ENCODE measurements around the gene PLPP4. TPM values are rescaled to one million over a fixed set of nuclear protein-coding genes. Genes with fewer than 3 reads are reported as not detected.

PLPP4 gene
- 1 to 10 TPM; 2.4 to 6.3 (median 5.4) TPM for polyA plus RNA-seq (ENCODE audit: insufficient read length in 3 of 3)
- long read RNA-seq, donor 1 = 0 reads
- long read RNA-seq, donor 2, partial matches to known transcripts = 0 of 1 reads
- long read RNA-seq, donor 2, other reads (novel, unspliced or antisense) = 0 of 1 reads
- long read RNA-seq, donor 3, partial matches to known transcripts = 0 of 2 reads
- long read RNA-seq, donor 3, other reads (novel, unspliced or antisense) = 0 of 2 reads
- long read RNA-seq, donor 4 = 0 reads
- long read RNA-seq, donor 5 = 0 reads
- long read RNA-seq, donor 6 = 0 reads
- long read RNA-seq, donor 7 = 0 reads
- long read RNA-seq, donor 8, partial matches to known transcripts = 0 of 2 reads
- long read RNA-seq, donor 8, other reads (novel, unspliced or antisense) = 0 of 2 reads
- long read RNA-seq, donor 9, partial matches to known transcripts = 0 of 1 reads
- long read RNA-seq, donor 9, other reads (novel, unspliced or antisense) = 0 of 1 reads
- long read RNA-seq, donor 10, partial matches to known transcripts = 0 of 2 reads
- long read RNA-seq, donor 10, other reads (novel, unspliced or antisense) = 0 of 2 reads
- long read RNA-seq, donor 11 = 0 reads
- long read RNA-seq, donor 12, partial matches to known transcripts = 0 of 1 reads
- long read RNA-seq, donor 12, other reads (novel, unspliced or antisense) = 0 of 1 reads
- long read RNA-seq, donor 13 = 0 reads
- long read RNA-seq, donor 14, partial matches to known transcripts = 0 of 1 reads
- long read RNA-seq, donor 14, other reads (novel, unspliced or antisense) = 0 of 1 reads
- long read RNA-seq, donor 15 = 0 reads
- long read RNA-seq, donor 16, partial matches to known transcripts = 0 of 2 reads
- long read RNA-seq, donor 16, other reads (novel, unspliced or antisense) = 0 of 2 reads

DNA sequence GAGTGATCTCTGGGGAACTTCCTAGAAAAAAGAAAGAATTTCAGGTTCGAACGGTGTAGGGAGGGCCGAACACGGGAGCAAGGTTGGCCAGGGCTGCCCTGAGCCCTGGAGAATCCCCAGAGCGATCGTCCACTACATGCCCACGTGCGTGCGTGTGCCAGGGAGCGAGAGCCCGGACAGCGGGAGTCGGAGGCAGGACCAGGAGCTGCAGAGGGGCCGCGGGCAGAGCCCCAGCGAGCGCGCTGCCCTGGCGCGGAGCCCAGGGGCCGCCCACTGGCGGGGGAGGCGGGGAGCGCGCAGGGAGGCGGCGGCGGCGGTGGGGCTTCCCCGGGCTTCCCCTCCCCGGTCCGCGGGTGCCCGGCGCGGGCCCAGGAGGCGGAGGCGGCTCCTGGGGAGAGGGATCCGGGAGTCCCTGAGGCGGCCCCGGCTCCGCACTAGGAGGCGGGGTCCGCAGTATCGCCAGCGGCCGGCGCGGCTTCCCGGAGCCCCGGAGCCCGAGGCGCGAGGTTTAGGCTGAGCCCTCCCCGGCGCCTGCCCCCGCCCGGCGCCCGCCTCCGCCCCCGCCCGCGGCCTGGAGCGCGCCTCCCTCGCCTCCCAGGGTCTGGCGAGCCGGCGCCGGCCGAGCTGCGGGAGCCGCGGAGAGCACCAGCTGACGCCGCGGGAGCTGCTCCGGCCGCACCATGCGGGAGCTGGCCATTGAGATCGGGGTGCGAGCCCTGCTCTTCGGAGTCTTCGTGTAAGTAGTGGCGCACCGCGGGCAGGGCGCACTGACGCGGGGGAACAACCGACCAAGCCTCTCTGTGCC is at the start of gene PLPP4:
Gene PLPP4, plus strand, starts transcription at position 602 of the 805 bp plus-strand sequence. Its CDS starts 79 bp downstream, at position 681.
- DNase-seq (ENCODE audit: extremely low read depth in 1 of 11, low read depth in 9 of 11, low spot score in 4 of 11) = peak in 9 of 11 donors; percentile 29 to 68 (median 52)

DNA sequence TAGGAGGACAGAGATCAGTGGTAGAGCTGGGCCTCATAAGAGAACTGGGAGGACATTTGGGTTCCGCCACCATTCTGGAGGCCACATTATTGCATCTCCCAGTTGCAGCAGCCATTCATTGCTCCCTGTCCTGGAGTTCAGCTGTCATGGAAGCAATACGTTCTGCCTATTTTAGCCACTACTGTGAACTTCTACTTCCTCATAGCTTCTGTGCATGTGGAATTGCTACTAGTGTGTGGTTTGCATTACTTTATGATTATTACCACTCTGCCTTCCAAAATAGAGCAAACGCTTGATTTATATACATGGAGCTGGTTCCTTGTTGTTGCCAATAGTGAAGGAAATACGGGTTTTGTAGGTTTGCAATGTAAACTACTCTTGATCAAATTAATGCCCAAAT is 47.2 kb upstream of the PLPP4 start:
- no peak for DNase-seq (ENCODE audit: extremely low read depth in 1 of 11, low read depth in 9 of 11, low spot score in 4 of 11)

DNA sequence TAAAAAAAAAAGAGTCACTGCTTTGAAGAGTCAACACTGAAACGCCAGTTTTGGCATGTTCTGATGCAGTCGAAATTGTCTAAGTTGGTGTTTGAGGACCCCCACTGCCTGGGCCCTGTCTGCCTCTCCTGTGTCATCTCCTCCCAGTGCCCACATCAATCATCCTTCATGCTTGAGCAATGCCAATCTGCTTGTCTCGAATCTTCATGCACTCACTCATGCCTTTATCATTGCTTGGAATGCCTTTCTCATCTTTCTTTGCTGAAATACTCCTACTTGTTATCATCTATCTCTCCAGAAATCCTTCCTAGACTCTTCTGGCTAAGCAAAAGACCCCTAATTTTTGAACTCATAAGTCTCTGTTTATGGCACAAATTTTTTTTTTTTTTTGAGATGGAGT is 42.1 kb upstream of the PLPP4 start:
- no peak for DNase-seq (ENCODE audit: extremely low read depth in 1 of 11, low read depth in 9 of 11, low spot score in 4 of 11)

DNA sequence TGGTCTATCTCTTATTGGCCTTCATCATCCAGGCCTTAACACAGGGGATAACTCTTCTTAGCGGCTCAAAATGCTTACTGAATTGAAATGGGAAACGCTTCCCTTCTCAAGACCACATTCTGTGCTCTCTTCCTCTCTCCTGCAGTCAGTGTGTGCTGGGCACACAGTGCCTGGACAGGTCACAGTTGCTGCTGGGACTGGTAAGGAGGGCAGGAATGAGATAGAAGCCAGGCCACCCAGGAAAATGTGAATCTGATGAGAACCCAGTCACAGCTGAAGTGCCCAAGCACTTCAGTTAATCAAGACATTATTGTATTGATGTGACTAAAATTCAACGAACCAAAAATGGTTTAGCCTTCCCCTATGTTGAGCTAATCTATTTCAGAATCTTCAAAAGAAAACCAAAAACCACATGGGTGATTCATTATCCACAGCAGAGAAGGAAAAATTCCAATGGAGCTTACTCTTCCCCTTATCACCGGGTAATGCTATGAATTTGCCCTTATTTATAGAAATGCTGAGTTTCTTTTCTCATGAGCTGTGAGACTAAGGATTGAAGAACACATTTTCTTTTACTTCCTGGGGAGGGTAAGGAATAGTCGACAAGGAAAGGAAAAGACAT is 41.2 kb upstream of the PLPP4 start:
- no peak for DNase-seq (ENCODE audit: extremely low read depth in 1 of 11, low read depth in 9 of 11, low spot score in 4 of 11)

DNA sequence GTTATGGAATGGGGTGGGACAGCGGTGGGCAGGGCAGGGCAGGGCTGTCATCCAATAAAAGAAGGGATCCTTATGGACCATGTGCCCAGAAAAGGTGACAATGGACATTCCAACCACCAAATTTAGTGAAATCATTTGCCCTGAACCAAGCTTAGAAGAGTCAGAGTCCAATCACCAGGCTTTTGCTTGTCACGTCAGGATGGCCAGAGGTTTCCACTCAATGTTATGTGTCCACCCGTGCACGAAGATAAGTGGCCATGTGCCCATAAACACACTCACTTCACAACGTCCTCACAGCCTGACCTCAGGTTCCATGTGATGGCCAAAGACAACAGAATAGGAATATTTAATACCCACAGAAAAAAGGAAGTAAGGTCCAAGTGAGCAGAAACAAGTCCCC is 36.6 kb upstream of the PLPP4 start:
- DNase-seq (ENCODE audit: extremely low read depth in 1 of 11, low read depth in 9 of 11, low spot score in 4 of 11) = no peak

DNA sequence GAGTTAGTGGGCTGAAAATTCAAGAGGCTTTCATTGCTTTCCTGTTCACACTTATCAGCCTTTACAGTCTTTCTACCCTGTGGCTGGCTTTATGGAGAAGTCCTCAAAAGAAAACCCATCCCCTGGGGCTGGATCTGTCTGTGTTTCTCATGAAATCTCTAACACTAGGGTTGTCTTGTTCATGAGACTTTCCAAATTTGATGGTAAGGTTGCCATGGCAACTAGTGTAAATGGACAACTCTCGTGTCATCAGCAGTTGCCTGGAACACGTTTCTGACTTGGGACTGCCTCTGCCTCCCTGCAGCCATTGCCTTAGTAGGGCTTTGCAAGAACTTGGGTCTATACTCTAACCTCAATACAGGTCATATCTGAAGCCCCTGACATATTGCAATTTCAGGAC is 35.8 kb upstream of the PLPP4 start:
- DNase-seq (ENCODE audit: extremely low read depth in 1 of 11, low read depth in 9 of 11, low spot score in 4 of 11) = no peak

DNA sequence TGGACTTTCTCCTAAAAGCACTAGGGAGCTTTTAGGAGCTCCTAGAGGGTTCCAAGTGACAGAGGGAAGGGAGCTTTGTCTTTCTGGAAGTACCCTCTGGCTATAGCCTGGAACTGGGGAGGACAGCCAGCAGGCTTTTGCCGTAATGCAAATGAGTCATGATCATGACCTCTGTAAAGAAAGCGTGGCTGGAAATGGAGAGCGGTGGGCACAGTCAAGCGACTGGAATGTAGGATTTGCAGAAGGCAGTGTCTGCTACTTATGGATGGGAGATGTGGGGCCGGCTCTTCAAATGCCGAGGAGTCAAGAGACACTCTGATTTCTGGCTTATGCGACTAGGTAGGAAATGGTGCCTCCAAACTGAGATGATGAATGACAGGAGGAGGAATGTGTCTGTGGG is 34.6 kb upstream of the PLPP4 start:
- DNase-seq (ENCODE audit: extremely low read depth in 1 of 11, low read depth in 9 of 11, low spot score in 4 of 11) = no peak

DNA sequence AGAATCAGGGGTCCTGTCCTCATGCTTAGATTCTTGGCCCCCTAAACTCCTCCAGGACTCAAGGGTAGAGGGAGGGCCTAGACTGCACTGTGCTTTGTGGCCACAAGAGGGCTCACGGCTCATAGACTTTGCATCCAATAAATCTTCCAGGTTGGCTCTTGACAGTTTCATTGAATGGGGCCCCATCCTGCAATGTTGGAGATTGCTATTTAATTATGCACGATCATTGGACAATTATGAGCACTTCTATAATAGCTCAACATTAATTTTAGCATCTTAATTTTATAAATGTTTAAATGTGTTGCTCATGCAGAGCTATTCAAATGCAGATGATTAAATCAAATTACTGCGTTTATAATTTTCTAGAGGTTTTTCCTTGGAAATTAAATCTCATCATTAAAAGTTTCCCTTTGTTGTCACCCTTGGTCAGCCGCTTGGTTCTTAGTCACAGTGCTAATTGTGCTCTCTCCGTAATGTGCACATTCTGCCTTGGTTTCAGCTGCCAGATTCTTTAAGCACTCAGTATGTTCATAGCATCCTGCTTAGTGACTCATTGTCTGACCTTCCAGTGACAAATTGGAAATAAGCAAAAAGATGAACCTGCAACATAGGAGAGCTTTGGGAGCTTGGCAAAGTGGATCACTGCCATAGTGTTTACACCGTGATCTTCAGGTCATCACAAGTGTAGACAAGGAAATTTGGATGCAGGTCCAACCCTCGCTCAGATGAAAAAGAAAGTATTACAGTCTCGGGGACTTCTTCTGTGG is 33.4 kb upstream of the PLPP4 start:
- DNase-seq (ENCODE audit: extremely low read depth in 1 of 11, low read depth in 9 of 11, low spot score in 4 of 11) = peak in 8 of 11 donors; percentile 6 to 37 (median 21)

DNA sequence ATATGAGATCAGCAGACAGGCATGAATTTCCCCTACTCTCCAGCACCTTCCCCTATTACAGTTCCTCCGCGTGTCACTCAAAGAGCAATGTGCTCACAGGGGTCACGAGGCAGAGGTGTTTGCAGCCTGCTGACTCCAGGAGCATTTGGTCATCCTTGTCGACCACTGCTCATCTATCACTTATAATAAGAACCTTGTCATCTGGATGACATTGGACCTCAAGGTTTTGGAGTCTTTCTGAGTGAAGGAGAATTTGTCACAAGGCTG is 32.9 kb upstream of the PLPP4 start:
- DNase-seq (ENCODE audit: extremely low read depth in 1 of 11, low read depth in 9 of 11, low spot score in 4 of 11) = no peak

DNA sequence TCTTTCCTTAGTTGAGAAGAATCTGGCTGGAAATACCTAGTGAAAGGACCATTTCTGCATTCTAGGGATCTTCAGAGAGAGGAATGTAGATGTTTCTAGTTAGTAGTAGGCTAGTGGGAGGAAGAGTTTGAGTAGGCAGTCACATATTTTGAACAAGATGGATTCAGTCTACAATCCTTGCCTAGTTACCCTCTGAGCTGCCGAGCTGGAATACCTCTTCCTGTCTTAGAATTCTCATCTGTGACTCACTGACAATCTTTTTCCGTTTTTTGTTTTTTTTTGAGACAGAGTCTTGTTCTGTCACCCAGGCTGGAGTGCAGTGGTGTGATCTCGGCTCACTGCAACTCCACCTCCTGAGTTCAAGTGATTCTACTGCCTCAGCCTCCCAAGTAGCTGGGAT is 30.7 kb upstream of the PLPP4 start:
- DNase-seq (ENCODE audit: extremely low read depth in 1 of 11, low read depth in 9 of 11, low spot score in 4 of 11) = no peak

DNA sequence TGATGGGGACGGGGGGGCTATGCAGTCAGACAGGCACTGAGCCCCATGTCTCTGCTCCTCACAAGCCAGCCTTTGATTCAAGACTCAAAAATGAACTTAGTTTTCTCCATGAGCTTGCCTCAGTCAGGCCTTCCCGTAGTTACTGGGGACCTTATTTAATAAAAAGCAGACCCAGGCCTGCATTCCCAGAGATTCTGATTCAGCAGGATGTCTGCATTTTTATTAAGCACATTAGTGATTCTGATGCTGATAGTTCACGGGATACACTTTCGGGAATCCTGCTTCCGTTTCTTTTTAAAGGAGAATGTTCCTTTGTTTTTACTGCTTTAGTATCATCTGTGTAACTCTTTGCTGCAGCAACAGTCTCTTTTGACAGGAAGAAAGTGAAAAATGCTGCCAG is 28.3 kb upstream of the PLPP4 start:
- DNase-seq (ENCODE audit: extremely low read depth in 1 of 11, low read depth in 9 of 11, low spot score in 4 of 11) = no peak

DNA sequence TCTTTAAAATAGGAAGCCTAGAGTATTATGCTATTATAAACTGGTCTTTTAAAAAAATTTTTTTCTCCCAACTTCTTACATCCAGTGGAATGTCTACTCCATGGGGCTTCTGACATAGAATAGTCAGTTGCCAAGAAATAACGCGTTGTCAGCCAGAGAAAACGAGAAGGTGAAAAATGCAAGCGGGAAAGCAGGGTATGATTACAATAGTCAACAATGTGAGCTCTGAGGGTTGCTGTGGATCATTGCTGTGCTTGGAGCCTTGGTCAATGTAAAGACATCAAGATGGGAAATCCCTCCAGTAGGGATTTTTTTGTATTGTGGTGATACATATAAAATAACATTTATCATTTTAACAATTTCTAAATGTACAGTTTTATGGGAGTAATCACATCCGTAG is 27.6 kb upstream of the PLPP4 start:
- no peak for DNase-seq (ENCODE audit: extremely low read depth in 1 of 11, low read depth in 9 of 11, low spot score in 4 of 11)

DNA sequence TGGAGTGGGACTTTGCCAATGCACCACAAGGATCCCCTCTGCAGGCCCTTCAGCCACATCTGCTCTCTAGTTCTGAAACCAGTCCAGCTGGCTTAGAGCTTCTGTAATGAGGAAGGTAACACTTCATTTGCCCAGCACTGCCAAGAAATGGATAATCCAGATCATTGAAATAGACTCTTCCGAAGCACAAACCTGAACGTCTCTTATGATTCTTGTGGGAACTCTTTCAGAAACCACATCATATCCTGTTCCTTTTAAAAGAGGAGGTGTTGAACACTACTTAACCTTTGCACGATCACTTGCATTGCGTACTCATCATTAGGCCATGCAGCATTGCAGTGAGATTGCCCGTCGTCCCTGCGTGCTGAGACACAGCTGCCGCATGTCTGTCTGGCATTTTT is 25.8 kb upstream of the PLPP4 start:
- DNase-seq (ENCODE audit: extremely low read depth in 1 of 11, low read depth in 9 of 11, low spot score in 4 of 11) = no peak

DNA sequence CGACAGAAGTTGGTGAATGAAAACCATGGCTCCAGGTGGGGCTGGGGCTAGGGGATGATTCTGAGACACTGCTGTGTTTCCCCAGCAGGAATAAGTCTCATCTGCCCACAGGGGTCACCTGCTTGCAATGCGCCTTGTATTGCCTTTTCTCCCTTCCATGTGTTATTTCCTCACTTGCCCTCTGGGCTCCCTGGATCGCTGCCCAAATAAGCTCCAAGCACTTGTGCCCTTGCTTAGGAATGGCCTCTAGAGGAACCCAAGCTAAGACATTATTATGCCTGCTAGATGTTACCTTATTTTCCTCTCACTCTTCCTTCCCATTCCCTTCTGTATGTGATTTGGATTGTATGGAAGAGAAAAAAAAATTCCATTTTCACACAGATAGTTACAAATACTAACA is 24.8 kb upstream of the PLPP4 start:
- DNase-seq (ENCODE audit: extremely low read depth in 1 of 11, low read depth in 9 of 11, low spot score in 4 of 11) = no peak

DNA sequence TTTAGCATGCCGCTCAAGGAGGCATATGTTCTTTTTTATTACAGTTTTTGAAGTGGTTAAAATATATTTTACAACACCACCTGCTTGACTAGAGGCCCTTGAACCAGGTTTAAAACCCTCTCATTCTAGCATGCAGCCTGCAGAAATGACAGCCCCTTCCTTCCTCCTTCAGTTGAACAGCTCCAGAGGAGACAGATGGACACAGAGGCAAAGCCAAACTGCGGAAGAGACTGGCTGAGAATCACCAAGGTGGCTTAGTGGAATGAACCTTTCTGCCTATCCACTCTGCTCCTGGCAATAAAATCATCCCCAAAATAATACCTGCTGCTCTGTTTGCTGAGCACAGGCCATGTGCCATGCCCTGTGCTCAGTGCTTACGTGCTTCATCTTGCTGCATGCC is 23.9 kb upstream of the PLPP4 start:
- DNase-seq (ENCODE audit: extremely low read depth in 1 of 11, low read depth in 9 of 11, low spot score in 4 of 11) = no peak

DNA sequence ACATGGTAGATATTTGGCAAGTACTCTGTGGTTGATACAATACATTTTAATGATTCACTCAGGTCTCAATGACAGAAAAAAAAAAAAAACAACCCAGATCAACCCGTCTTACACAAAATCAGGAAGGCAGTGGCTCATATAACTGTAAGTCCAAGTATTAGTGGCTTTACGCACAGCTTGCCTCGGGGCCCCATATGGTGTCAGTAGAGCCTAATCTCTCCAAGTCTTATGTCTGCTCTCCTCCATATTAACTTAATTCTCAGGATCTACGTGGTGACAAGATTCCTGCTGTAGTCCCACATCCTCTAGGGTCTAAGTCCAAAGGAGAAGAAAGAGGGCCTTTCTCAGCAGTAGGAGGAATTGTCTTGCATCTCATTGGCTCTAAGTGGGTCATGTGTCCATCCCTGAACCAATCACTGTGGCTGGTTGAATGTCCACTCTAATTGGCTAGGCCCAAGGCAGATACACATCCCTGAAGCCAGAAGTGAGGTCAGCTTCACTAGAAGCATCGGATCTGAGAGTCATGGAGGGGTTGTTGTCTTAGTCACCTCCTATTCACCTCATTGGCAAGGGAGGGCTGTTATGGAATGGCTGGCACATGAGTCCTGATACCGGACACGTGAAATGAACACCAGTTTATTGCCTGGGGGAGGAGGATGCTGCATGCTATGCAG is 20.5 kb upstream of the PLPP4 start:
- no peak for DNase-seq (ENCODE audit: extremely low read depth in 1 of 11, low read depth in 9 of 11, low spot score in 4 of 11)

DNA sequence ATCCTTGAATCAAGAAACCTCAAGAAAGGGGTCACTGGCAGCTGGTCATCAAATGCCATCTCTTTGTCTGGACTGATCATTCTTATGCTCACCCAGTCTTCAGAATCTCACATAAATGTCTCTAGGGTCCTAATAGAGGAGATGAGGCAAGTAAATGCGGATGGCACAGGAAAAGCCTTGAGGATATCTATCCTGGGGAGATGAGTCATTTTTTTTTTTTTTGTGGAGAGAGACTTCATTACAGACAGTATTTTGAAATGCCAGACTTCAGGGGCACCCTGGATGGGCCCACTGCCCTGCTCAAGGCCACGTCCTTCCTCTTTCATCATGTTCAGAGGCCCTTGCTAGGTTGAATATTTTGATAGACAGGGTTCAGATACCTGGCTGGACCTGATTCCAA is 19.5 kb upstream of the PLPP4 start:
- no peak for DNase-seq (ENCODE audit: extremely low read depth in 1 of 11, low read depth in 9 of 11, low spot score in 4 of 11)

DNA sequence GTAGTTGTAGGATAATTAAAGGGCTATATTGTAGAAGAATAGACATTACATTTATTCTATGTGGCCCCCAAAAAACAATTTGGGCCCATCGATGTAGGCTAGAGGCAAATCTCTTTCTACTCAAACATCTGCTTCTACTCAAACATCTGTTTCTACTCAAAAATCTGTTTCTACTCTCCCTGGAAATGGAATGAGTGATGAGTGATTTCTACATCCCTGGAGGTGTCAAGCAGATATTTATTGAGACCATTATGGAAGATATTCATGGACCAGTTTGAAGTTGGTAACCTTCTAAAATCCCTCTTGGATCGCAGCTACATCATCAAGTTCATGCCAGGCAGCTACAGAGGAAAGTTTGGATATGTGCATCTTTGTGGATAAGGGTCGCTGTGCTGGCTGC is 5.1 kb upstream of the PLPP4 start:
- DNase-seq (ENCODE audit: extremely low read depth in 1 of 11, low read depth in 9 of 11, low spot score in 4 of 11) = no peak
